SKM-1 (cell line): Measurements from ENCODE around the gene PCDHGA1.
A peak's percentile ranks its signal among the peaks of the same experiment; 100 is the strongest.

Experiments
- DNase-seq: peaks from one replicate; lab custom pipeline; 2025; ENCODE audit not compliant: unreplicated experiment; lab: John Stamatoyannopoulos, UW

The PCDHGA1 gene

DNA sequence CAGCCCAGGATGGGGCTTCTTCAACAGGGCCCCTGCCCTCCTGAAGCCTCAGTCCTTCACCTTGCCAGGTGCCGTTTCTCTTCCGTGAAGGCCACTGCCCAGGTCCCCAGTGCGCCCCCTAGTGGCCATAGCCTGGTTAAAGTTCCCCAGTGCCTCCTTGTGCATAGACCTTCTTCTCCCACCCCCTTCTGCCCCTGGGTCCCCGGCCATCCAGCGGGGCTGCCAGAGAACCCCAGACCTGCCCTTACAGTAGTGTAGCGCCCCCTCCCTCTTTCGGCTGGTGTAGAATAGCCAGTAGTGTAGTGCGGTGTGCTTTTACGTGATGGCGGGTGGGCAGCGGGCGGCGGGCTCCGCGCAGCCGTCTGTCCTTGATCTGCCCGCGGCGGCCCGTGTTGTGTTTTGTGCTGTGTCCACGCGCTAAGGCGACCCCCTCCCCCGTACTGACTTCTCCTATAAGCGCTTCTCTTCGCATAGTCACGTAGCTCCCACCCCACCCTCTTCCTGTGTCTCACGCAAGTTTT, 182.1 kb downstream of the PCDHGA1 start:
- peak; percentile 19 for DNase-seq

GRCh38 chr5:141512911-141513626, 182.8 kb downstream of the PCDHGA1 start:
- no peak for DNase-seq

DNA sequence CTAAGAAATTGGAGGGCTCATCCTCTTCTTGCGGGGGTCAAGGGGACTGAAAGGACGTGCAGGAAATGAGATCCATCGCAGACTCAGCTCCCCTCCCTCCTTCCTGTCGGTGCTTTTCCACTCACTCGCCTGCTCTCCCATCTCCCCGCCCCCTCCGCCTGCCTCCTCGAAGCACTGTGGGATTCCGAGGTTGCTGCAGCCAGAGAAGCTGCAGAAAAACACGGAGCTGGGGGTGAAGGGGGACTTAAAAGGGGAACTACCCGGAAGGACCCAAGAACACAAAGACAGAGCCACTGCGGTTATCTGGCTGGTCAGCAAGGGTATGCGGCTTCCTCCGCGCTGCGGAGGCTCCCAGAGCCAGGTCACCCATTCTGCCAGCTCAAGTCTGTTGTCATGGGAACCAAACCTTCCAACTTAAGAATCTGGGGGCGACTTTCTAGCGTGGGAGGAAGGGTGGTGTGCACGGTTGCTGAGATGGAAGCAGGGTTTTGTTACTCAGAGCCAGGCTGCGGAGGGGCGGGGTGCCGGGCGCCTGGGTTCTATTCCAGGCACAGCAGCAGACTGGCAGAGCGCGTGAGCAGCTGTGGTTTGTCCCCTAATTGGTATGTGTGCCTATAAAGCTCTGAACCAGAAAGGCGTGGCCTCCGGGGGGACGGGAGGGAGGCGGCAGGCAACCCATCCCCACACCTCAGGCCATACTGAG, 183.5 kb downstream of the PCDHGA1 start:
- DNase-seq, result no peak

GRCh38 chr5:141514330-141515133, 184.2 kb downstream of the PCDHGA1 start:
- no peak for DNase-seq

DNA sequence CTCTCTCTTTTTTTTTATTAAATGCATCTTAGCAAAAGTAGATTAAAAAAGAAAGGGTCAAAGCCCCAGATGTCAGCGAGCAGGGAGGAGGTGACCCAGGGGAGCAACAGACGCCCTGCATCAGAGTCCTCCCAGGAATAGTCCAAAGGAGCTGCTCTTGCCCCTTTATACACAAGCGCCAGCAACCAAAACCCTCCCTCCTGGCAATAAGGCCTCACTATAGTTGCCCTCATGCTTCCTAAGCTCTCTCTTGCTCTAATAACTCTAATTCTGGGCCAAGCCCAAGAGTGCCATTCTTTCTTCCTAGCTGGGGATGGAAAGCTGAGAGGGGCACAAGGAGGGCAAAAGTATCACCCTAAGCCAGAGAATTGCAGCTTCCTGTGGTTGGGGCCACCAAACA, 184.8 kb downstream of the PCDHGA1 start:
- DNase-seq, result no peak

- no peak for DNase-seq
These were observed 185.8 kb downstream of the PCDHGA1 start for GRCh38 chr5:141515946-141516671.

DNA sequence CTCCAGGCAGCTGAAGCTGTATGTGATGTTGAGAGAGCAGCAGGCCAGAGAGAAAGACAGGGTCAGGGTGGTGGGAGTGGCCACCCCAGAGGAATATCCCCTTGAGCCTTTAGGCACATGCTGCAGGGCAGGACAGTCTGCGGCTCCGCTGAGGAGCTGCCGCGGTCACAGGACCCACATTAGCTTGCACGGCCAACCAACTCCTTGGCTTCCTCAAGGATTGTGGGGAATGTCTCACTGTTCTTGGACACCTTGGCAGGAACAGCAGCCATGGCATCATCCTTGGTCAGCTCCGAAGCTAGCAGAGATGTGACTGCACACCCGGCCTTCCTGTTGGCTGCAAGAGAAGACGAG, 186.3 kb downstream of the PCDHGA1 start:
- no peak for DNase-seq

DNA sequence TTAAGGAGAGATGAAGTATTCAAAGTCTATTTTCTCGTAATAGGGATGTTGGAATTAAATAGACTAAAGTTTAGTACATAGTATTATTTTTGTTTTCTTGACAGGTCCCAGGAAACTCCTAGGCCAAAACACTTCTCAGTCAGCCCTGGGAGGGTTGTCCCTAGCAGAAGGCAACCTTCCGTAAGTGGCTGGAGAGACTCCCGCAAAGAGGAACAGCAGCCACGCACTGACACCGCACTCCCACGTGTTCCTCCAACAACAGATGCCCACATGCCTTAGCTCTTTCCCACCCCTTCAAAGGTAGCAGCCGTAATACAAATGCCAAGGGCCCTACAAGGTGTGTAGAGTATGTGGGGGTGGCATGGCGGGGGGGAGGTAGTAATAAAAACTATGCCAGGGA, 187.0 kb downstream of the PCDHGA1 start:
- no peak for DNase-seq

GRCh38 chr5:141517880-141518617, 187.7 kb downstream of the PCDHGA1 start:
- DNase-seq, result no peak

DNA sequence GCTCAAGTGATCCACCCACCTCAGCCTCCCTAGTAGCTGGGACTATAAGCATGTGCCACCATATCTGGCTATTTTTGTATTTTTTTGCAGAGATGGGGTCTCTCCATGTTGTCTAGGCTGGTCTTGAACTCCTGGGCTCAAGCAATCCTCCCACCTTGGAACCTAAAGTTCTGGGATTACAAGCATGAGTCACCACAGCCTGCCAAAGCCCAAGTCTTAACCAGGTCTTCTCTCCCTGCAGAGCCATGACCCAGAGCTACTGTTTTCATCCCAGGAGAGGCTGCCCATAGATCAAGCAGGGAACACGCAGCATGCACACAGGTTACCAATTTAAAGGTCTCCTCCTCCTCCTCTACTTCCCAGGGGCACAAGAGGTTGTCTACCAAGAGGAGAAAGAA, 188.3 kb downstream of the PCDHGA1 start:
- no peak for DNase-seq

- DNase-seq, result no peak
These were observed 189.6 kb downstream of the PCDHGA1 start for GRCh38 chr5:141519605-141520565.

GRCh38 chr5:141521244-141521781, 191.0 kb downstream of the PCDHGA1 start:
- peak; percentile 63 for DNase-seq

DNA sequence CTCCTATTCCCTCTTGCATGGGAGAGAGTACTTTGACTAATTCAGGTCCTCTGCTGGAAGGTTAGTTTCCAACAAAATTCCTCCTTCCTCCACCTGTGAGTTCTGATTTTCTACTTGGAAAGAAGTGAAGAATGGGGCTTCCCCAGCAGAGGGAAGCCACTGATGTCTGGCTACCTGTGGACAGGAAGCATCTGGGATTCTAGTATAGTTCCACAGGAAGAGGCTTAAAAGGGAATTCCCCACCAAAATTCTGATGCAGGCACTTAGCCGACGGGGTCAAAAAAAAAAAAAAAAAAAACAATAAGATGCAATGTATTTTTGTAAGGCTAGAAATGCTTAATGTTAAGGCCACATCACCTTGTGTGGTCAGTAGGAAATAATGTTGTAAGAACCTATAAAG, 192.0 kb downstream of the PCDHGA1 start:
- no peak for DNase-seq

- DNase-seq, result no peak
These were observed 193.7 kb downstream of the PCDHGA1 start for GRCh38 chr5:141523991-141524390.

DNA sequence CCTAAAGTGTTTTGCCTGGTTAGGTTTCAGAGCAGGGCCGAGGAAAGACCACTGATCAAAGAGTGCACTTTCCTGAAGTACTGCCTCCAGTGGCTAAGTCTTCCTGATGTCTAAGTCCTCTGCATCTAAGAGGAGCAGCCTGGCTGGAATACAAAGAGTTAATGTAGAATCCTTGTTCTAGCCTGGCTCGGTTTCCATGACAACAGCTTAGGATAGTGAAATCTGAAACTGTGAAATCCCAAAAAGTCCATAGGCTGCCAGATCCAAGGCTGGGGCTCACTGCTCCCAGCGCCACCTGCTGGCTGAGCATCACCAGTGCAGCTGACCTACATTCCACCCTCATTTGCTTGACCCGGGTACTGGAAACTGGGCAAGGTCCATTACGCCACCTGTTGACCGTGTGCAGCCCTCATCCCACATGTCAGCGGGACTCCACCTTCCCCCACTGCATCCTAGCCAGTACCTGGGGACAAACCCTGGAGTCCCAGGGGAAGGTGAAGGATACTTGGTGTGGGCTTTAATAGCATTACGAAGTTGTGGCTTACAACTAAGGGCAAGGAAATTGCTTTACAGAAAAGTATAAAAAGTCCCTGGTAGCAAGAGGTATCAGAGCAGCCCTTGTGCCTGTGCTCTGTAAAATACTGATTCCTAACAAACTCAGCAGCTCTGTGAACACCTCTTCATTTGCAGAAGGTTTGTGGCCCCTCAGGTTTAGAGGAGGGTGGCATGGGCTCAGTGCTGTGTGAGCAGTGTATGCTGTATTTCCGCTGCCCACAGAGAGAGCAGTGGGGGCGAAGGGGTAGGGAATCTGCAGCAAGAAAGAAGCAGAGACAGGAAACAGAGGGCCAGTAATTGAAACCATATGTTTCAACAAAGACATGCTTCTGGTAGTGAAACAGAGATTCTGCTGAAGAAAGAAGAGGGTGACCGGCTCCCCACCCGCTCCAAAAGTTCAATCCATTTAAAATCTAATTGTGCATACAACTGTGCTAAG, 194.6 kb downstream of the PCDHGA1 start:
- peak; percentile 43 for DNase-seq

DNA sequence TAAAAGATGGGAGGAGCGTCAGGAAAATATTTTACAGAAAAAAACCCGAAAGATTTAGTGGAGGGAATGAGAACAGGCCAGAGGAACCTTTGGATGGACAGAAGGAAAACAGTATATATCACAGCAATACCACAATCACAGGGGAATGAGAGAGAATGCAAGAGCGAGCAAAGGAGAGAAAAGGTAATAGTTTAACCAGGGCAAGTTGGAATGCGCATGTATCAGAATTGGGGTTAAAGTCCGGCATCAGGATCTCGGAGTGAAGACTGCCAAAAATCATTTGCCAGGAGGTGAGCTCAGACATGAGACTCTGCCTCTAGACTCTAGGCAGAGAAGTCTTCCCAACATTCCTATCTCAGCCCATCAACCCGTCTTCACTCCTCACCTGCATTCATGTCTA, 195.3 kb downstream of the PCDHGA1 start:
- DNase-seq, result no peak

DNA sequence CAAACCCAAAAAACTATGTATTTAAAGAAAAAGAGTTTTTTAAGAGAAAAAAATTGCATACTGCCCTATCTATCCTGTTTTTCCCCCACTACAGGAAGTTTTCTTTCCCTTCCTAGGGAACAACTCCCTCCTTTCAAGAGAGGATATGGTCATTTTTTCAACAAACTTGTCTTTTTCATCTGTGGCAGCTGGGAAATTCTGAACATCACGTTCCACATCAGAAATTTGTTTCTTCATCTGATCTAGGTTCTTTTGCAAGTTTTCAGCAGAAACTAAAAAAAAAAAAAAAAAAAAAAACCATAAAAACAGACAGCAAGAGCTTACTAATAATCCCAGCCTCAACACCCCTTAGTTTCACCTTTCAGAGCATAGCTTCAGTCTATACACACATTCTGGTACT, 197.1 kb downstream of the PCDHGA1 start:
- no peak for DNase-seq
